ENCODE data around the gene SMARCAL1.
"Not testable (repeated sequence)": the region's sequence is repeated elsewhere in the genome, so short reads cannot be mapped to it uniquely, and the experiment has no call there.

SMARCAL1 gene

GRCh38 chr2:216370961-216371712 is 41.1 kb upstream of the SMARCAL1 start:
- DNase-seq (ENCODE audit: extremely low read depth, low read depth) = no peak
- no peak for TF ChIP-seq CTCF (IDR thresholded peaks at IDR 0.05; ENCODE audit: low read depth, low read length)

- TF ChIP-seq CTCF (IDR thresholded peaks at IDR 0.05; ENCODE audit: low read depth, low read length) = no peak
- peak; percentile 65 for DNase-seq (ENCODE audit: extremely low read depth, low read depth)
These were observed 40.3 kb upstream of the SMARCAL1 start, which contains the start of gene MARCHF4 for GRCh38 chr2:216371721-216372702. MARCHF4 (minus strand) TSS chr2:216372483; CDS start chr2:216370260, 2,223 bp downstream.

- DNase-seq (ENCODE audit: extremely low read depth, low read depth) = peak; percentile 16
- no peak for TF ChIP-seq CTCF (IDR thresholded peaks at IDR 0.05; ENCODE audit: low read depth, low read length)
These were observed 39.5 kb upstream of the SMARCAL1 start for GRCh38 chr2:216372761-216373291.

DNA sequence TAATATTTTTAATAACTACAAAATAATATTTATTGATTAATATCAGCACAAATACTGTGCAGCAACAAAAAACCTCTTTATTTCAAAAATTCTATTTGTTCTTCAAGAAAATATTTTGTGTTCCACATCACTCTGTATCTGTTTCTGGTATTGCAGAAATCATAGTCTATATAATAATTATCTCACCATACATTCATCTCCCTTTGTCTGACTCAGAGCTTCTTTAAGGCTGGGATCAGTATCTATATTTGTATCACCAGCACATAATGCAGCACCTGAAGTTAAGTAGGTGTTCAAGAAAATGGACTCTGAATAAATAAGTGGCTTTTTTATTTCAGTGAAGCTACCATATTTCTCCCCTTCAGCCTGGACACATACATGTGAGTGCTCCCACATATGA is 38.4 kb upstream of the SMARCAL1 start:
- no peak for DNase-seq (ENCODE audit: extremely low read depth, low read depth)
- TF ChIP-seq CTCF (IDR thresholded peaks at IDR 0.05; ENCODE audit: low read depth, low read length) = no peak

DNA sequence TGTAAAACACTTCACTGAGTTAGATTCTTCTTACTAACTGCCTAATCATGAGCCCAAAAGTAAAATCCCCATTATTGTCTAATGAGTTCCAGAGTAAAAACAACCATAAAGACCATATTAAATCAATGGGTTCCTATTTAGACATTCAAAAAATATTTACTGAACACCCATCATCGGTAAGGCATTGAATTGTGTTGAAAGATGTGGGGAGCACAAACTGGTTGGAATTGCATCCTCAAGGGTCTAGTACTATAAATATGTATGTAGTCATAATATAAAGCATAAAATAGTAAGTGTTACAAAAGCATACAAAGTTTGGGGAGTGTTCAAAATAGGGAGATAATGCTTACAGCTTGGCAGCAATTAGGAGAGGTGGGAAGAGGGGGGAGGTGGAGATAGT is 37.0 kb upstream of the SMARCAL1 start:
- no peak for DNase-seq (ENCODE audit: extremely low read depth, low read depth)
- no peak for TF ChIP-seq CTCF (IDR thresholded peaks at IDR 0.05; ENCODE audit: low read depth, low read length)

GRCh38 chr2:216379977-216380376 is 32.3 kb upstream of the SMARCAL1 start:
- no peak for TF ChIP-seq CTCF (IDR thresholded peaks at IDR 0.05; ENCODE audit: low read depth, low read length)
- no peak for DNase-seq (ENCODE audit: extremely low read depth, low read depth)

DNA sequence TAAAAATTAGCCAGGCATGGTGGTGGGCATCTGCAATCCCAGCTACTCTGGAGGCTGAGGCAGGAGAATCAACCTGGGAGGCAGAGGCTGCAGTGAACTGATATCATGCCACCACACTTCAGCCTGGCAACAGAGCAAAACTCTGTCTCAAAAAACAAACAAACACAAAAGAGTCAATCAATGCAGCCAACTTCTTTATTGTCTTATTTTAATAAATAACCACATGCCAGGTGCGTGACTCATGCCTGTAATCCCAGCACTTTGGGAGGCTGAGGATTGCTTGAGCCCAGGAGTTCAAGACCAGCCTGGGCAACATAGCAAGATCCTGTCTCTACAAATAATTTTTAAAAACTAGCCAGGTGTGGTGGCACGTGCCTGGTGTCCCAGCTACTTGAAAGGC is 27.9 kb upstream of the SMARCAL1 start:
- DNase-seq (ENCODE audit: extremely low read depth, low read depth) = not testable (repeated sequence)
